HFF-Myc (cell line): ENCODE results near the gene BCAP31.

ENCODE experiments used
- DNase-seq: peaks from one replicate; pipeline ENCODE4 v3.0.0-alpha.2; 2011; ENCODE audit warnings: low read depth; ENCODE audit errors: extremely low read depth
- H3K4me3 ChIP-seq: replicated peaks from 2 replicates; pipeline ENCODE4 v1.5.1; 2011; ENCODE audit warnings: low read depth, mild to moderate bottlenecking, control low read depth, low read length
- TF ChIP-seq, protein P1 (sequence below): IDR thresholded peaks from 2 replicates; pipeline ENCODE4 v1.5.1; 2012; ENCODE audit warnings: mild to moderate bottlenecking, low read depth, low read length, control low read depth; ENCODE audit errors: missing control alignments

The BCAP31 gene

GRCh38 chrX:153653556-153653955 is 70.6 kb downstream of the BCAP31 start:
- DNase-seq, result no peak
- H3K4me3 ChIP-seq, result no peak overlapping the region
- TF ChIP-seq, protein P1, sequence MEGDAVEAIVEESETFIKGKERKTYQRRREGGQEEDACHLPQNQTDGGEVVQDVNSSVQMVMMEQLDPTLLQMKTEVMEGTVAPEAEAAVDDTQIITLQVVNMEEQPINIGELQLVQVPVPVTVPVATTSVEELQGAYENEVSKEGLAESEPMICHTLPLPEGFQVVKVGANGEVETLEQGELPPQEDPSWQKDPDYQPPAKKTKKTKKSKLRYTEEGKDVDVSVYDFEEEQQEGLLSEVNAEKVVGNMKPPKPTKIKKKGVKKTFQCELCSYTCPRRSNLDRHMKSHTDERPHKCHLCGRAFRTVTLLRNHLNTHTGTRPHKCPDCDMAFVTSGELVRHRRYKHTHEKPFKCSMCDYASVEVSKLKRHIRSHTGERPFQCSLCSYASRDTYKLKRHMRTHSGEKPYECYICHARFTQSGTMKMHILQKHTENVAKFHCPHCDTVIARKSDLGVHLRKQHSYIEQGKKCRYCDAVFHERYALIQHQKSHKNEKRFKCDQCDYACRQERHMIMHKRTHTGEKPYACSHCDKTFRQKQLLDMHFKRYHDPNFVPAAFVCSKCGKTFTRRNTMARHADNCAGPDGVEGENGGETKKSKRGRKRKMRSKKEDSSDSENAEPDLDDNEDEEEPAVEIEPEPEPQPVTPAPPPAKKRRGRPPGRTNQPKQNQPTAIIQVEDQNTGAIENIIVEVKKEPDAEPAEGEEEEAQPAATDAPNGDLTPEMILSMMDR, result no peak

DNA sequence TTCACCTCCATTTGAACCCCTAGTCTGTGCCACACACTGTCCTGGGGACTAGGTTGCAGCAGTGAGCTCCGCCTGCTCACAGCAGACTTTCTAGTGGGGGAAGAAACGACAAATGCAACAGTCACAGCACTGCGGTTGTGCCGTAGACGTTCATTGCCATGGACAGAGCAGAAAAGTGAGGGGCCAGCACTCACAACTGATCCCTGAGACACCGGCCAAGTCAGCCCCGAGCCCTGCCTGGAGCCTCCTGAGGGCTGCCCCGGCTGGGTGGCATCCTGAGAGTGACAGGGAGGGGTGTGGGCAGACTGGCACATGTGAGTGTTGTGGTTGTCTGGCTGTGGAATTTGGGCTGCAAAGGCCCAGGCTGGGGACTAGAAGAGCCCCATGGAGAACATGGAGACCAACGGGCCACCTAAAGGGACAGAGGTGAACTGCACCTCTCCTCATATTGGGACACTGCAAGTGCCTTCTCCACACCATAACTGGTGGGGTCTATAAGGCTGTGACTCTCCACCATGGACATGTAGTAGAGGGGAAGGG is 72.6 kb downstream of the BCAP31 start:
- H3K4me3 ChIP-seq, result no peak overlapping the region
- no peak for DNase-seq
- TF ChIP-seq, protein P1, result peak; percentile 22

DNA sequence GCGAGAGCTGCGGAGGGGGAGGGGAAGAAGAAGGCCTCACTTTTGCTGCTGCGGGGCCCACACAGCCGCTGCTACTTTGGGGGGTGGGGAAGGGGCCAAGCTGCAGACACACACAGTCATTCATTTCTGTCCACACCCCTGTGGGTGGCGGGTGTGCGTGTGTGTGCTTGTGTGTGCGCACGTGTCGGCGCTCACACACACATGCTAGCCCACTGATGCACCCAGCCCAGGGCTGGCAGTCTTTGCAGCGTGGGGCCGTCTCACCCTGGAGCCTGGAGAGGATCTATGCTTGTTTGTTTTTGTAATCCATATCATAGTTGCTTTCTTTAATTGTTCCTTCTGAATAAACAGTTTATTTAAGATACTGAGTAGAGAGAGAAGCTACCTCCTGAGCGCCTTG is 73.2 kb downstream of the BCAP31 start:
- TF ChIP-seq, protein P1, result no peak
- DNase-seq, result no peak
- H3K4me3 ChIP-seq, result no peak overlapping the region
